BJ (cell line): ENCODE results near the gene TSHZ2. TPM values are rescaled to one million over a fixed set of nuclear protein-coding genes. Genes with fewer than 3 reads are reported as not detected.

Source experiments
- CTCF ChIA-PET: fragments of 350-600 bp; formaldehyde crosslinking; extraction: SDS; loops from one replicate; lab custom pipeline; 2021; ENCODE audit warnings: antibody characterized with exemption, inconsistent platforms; lab: Yijun Ruan, JAX
- POLR2A ChIA-PET: fragments of 300-600 bp; sonication (Branson Sonifier 250); formaldehyde crosslinking; extraction: SDS; loops from one replicate; lab custom pipeline; 2021; ENCODE audit warnings: antibody characterized with exemption; lab: Charles Lee
- DNase-seq: peaks from one replicate; pipeline ENCODE4 v3.0.0-alpha.2; 2011; ENCODE audit warnings: low read depth
- H3K27me3 ChIP-seq: 2 replicates; pipeline ENCODE4 v1.6.0; 2011; ENCODE audit warnings: low read length; ENCODE audit not compliant: control insufficient read depth, insufficient read depth
- H3K36me3 ChIP-seq: 2 replicates; pipeline ENCODE4 v1.5.1; 2011; ENCODE audit warnings: low read length; ENCODE audit not compliant: control insufficient read depth, insufficient read depth
- H3K4me3 ChIP-seq: 2 replicates; pipeline ENCODE4 v1.5.1; 2011; ENCODE audit warnings: low read depth, mild to moderate bottlenecking, control low read depth, low read length
- CTCF ChIP-seq: IDR thresholded peaks from 2 replicates; pipeline ENCODE4 v1.5.1; 2011; ENCODE audit warnings: low read depth, mild to moderate bottlenecking, control low read depth, inconsistent platforms, low read length, moderate library complexity; ENCODE audit not compliant: insufficient read depth
- polyA plus RNA-seq: library from polyadenylated mRNA; depleted of rRNA; stranded (reverse); fragments of >200 nt; gene quantifications from 2 replicates; pipeline ENCODE4 v1.2.3, GENCODE V29; 2011

TSHZ2 gene
- polyA plus RNA-seq, 1 experiment: not detected

GRCh38 chr20:53129563-53129962 lies 157.4 kb downstream of the TSHZ2 start:
- Histone ChIP-seq H3K36me3 (no peaks in the 10 kb centered on the region), H3K27me3 (no peaks in the 10 kb centered on the region), H3K4me3 (no peak overlapping the region)
- DNase-seq: no peak
- POLR2A ChIA-PET: no interaction called here
- TF ChIP-seq CTCF: no peak
- CTCF ChIA-PET: no interaction called here

- no peak for TF ChIP-seq CTCF
- POLR2A ChIA-PET: no interaction called here
Observed at GRCh38 chr20:53130795-53131194, 158.6 kb downstream of the TSHZ2 start.

GRCh38 chr20:53133125-53133524 lies 161.0 kb downstream of the TSHZ2 start:
- Histone ChIP-seq H3K27me3 (no peaks in the 10 kb centered on the region), H3K36me3 (no peaks in the 10 kb centered on the region), H3K4me3 (no peak overlapping the region)
- no peak for TF ChIP-seq CTCF
- DNase-seq: no peak
- CTCF ChIA-PET: no interaction called here
- POLR2A ChIA-PET: no interaction called here

More at GRCh38 chr20:53130795-53131194, 158.6 kb downstream of the TSHZ2 start:
- no peak for DNase-seq
- Histone ChIP-seq H3K27me3 (no peaks in the 10 kb centered on the region), H3K4me3 (no peak overlapping the region), H3K36me3 (no peaks in the 10 kb centered on the region)
- CTCF ChIA-PET: no interaction called here

GRCh38 chr20:53133628-53134027 lies 161.5 kb downstream of the TSHZ2 start:
- no peaks in the 10 kb centered on the region for H3K27me3 ChIP-seq
- no peaks in the 10 kb centered on the region for H3K36me3 ChIP-seq
- POLR2A ChIA-PET: no interaction called here
- TF ChIP-seq CTCF: no peak
- CTCF ChIA-PET: no interaction called here
- no peak for DNase-seq
- no peak overlapping the region for H3K4me3 ChIP-seq

GRCh38 chr20:53136473-53136872 lies 164.3 kb downstream of the TSHZ2 start:
- Histone ChIP-seq H3K36me3 (no peaks in the 10 kb centered on the region), H3K4me3 (no peak overlapping the region), H3K27me3 (no peaks in the 10 kb centered on the region)
- TF ChIP-seq CTCF: no peak
- POLR2A ChIA-PET: no interaction called here
- DNase-seq: no peak
- CTCF ChIA-PET: no interaction called here
